Kidney (tissue), 22 donors: ENCODE data around the gene EHF. TPM values are rescaled to one million over a fixed set of nuclear protein-coding genes. Genes with fewer than 3 reads are reported as not detected.

Source experiments
- DNase-seq, 5 donors: peaks; one replicate each; pipeline ENCODE4 v3.0.0-alpha.2; 2013 to 2020
- FAIRE-seq: peaks from 2 replicates; lab custom pipeline; 2012; peaks lifted over from hg19 to GRCh38; lab: Jason Lieb, UNC
- H3K27ac ChIP-seq, 2 donors: one replicate each; pipeline ENCODE4 v1.7.0; 2013; ENCODE audit warnings: low read depth in 2 of 2, low read length in 2 of 2, inconsistent platforms in 1 of 2
- H3K27me3 ChIP-seq: one replicate; pipeline ENCODE4 v1.7.1; 2013; ENCODE audit warnings: low read length, inconsistent platforms; ENCODE audit not compliant: control insufficient read depth, insufficient read depth
- H3K36me3 ChIP-seq, 3 donors: one replicate each; pipeline versions ENCODE4 v1.7.0 to v1.7.1; 2013; ENCODE audit warnings: low read length in 3 of 3, control low read depth in 1 of 3, inconsistent platforms in 1 of 3; ENCODE audit not compliant: insufficient read depth in 3 of 3, control insufficient read depth in 2 of 3
- H3K4me1 ChIP-seq, 3 donors: one replicate each; pipeline versions ENCODE4 v1.7.0 to v1.7.1; 2013; ENCODE audit warnings: low read length in 3 of 3, inconsistent platforms in 1 of 3, low read depth in 1 of 3; ENCODE audit not compliant: control insufficient read depth in 2 of 3, insufficient read depth in 2 of 3
- H3K4me3 ChIP-seq, 3 donors: one replicate each; pipeline versions ENCODE4 v1.7.0 to v1.8.1; 2013; ENCODE audit warnings: low read length in 3 of 3, control low read depth in 1 of 3, inconsistent platforms in 1 of 3
- H3K9ac ChIP-seq, 3 donors: one replicate each; pipeline versions ENCODE4 v1.7.0 to v1.7.1; 2013; ENCODE audit warnings: low read length in 3 of 3, control low read depth in 1 of 3, inconsistent platforms in 1 of 3
- H3K9me3 ChIP-seq, 3 donors: one replicate each; pipeline versions ENCODE4 v1.7.0 to v1.7.1; 2013; ENCODE audit warnings: low read length in 3 of 3, control low read depth in 1 of 3, inconsistent platforms in 1 of 3; ENCODE audit not compliant: control insufficient read depth in 2 of 3, insufficient read depth in 1 of 3
- intact Hi-C: fragments of 100-400 bp; cut with DNase I; formaldehyde crosslinking; loops from one replicate; pipeline ENCODE4 v1.11.1; 2022
- long read RNA-seq, 10 donors: library from polyadenylated mRNA in 1 of 10; unstranded in 1 of 10; transcript quantifications; one replicate each; pipeline ENCODE4 v2.0.0 and lab custom pipeline, GENCODE V29; 2021 to 2026
- polyA plus RNA-seq: library from polyadenylated mRNA; stranded (reverse); fragments of 350-450 nt; fragmentation: Illumina TruSeq; extraction: RNeasy Lipid Tissue Mini Kit (QIAGEN cat#74804); gene quantifications from one replicate; pipeline ENCODE4 v1.2.3, GENCODE V29; 2014; ENCODE audit warnings: low read depth, low replicate concordance; ENCODE audit not compliant: insufficient read depth
- total RNA-seq: library from RNA; stranded (reverse); fragmentation: NEBNext Ultra II Directional; extraction: Animal tissue kit (Norgen Biotek cat#: 25700); gene quantifications from one replicate; pipeline ENCODE4 v1.2.1, GENCODE V29; 2021
- TF ChIP-seq, protein P1 (sequence below): IDR thresholded peaks from 3 replicates; pipeline ENCODE4 v1.5.1; 2012; ENCODE audit warnings: mild to moderate bottlenecking, moderate library complexity, borderline replicate concordance; ENCODE audit not compliant: insufficient read depth; ENCODE audit errors: extremely low read depth
- donor health status: control.
- donor health status: control.
- donor health status: control.
- donor health status: control.
- donor health status: control.
- donor health status: DM: yes; HTN: yes; CAD: no.
- donor health status: Normal renal cell carcinoma (clear cell type).

The EHF gene
- 65.5 TPM for total RNA-seq
- polyA plus RNA-seq, result 4.7 TPM
- long read RNA-seq, donor 1, result 0 reads
- long read RNA-seq, donor 2, partial matches to known transcripts, result 0 of 1 reads
- long read RNA-seq, donor 2, other reads (novel, unspliced or antisense), result 0 of 1 reads
- long read RNA-seq, donor 3, partial matches to known transcripts, result 0 of 1 reads
- long read RNA-seq, donor 3, other reads (novel, unspliced or antisense), result 0 of 1 reads
- long read RNA-seq, donor 4, partial matches to known transcripts, result 0 of 2 reads
- long read RNA-seq, donor 4, other reads (novel, unspliced or antisense), result 0 of 2 reads
- long read RNA-seq, donor 5, partial matches to known transcripts, result 0 of 1 reads
- long read RNA-seq, donor 5, other reads (novel, unspliced or antisense), result 0 of 1 reads
- long read RNA-seq, donor 6, partial matches to known transcripts, result 0 of 2 reads
- long read RNA-seq, donor 6, other reads (novel, unspliced or antisense), result 0 of 2 reads
- long read RNA-seq, donor 7, transcript EHF-201 (9 exons, 3,150 nt), result major isoform, 6 of 34 reads
- long read RNA-seq, donor 7, partial matches to known transcripts, result 16 of 34 reads
- long read RNA-seq, donor 7, other reads (novel, unspliced or antisense), result 12 of 34 reads
- long read RNA-seq, donor 8, result 0 reads
- long read RNA-seq, donor 9, partial matches to known transcripts, result 0 of 1 reads
- long read RNA-seq, donor 9, other reads (novel, unspliced or antisense), result 0 of 1 reads
- long read RNA-seq, donor 10, result 0 reads

DNA sequence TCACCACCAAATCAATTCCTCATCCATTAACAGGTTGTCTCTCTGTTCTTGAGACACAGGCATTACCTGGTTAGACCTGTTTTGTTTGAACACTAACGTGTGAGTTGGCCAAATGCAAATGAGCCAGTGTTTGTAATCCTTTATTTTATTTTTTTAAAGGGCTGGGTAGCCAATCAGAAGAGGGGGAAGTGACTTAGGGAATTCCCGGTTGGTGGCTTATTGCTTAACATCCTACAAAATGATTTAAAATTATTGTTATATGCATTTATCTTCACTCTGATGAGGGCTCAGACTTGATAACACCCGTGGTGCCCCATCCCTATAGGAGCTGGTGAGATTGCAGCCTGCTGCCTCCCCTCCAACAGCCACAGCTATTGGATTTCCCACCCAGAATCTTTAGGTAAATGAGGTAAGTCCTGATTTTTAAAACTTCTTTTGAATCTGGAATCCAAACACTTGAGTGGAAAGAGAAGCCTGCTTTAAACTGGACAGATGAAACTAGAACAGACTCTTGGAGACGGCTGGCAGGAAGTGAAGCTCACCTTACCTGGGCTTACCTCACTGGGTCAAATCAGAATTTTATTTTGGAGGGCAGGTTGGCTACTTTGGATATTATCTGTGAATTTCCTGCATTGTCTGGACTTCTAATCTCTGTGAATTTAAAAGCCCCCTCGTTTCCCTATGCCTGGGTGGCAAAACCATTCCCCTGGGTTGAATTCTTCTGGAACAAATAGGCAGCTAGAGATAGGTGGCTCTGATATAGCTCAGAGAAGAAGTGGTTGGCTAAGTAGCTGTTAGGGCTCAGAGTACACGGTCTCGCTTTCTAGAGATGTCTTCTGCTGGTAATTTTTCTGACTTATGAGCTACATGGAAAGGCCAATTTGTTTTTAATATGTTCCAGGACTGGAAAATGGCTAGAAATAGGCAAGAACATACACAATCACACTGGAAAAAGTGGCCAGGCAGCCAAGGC lies at the start of gene EHF:
TSS of gene EHF (plus strand) at position 274 of the 973 bp plus-strand sequence. CDS start 21,538 bp downstream, outside the sequence.
- TF ChIP-seq, protein P1, sequence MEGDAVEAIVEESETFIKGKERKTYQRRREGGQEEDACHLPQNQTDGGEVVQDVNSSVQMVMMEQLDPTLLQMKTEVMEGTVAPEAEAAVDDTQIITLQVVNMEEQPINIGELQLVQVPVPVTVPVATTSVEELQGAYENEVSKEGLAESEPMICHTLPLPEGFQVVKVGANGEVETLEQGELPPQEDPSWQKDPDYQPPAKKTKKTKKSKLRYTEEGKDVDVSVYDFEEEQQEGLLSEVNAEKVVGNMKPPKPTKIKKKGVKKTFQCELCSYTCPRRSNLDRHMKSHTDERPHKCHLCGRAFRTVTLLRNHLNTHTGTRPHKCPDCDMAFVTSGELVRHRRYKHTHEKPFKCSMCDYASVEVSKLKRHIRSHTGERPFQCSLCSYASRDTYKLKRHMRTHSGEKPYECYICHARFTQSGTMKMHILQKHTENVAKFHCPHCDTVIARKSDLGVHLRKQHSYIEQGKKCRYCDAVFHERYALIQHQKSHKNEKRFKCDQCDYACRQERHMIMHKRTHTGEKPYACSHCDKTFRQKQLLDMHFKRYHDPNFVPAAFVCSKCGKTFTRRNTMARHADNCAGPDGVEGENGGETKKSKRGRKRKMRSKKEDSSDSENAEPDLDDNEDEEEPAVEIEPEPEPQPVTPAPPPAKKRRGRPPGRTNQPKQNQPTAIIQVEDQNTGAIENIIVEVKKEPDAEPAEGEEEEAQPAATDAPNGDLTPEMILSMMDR, result no peak
- H3K4me1 ChIP-seq, result peaks cover 0 to 9% (median 6%) of the 10 kb centered on the region in 3 donors
- peak within 1 kb of the TSS in 2 of 3 donors; percentile 7 to 31 for H3K4me3 ChIP-seq
- H3K27ac ChIP-seq, result peak within 1 kb of the TSS; percentile 74 to 82
- H3K27me3 ChIP-seq, result no peaks in the 10 kb centered on the region
- H3K36me3 ChIP-seq, result no peaks in the 10 kb centered on the region
- peak in 1 of 5 donors; percentile 61 for DNase-seq
- intact Hi-C loops, result no loop called here
- no peak for FAIRE-seq
- H3K9me3 ChIP-seq, result no peaks in the 10 kb centered on the region
- peak within 1 kb of the TSS in 1 of 3 donors; percentile 31 for H3K9ac ChIP-seq

DNA sequence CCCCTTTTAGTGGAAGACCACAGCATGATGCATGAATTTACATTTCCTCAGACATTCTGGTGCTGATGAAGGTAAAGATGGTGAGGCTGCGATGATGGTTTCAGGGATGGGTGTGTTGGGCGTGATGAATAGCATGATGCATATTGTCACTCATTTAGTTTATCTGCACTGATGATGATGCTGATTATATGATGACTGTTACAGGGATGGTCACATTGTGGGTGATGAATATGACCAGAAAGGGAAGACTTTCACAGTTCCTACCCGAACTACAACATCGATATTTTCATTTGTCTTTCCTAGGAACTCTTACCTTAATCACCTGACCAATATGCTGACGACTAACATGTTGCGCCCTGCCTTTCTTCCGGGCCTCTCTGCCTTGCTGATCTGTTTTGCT lies 47.4 kb upstream of the EHF start:
- DNase-seq (no peak), FAIRE-seq (no peak)
- Histone ChIP-seq H3K9ac (no peak overlapping the region), H3K4me3 (no peak overlapping the region), H3K36me3 (no peaks in the 10 kb centered on the region), H3K9me3 (no peaks in the 10 kb centered on the region), H3K27me3 (no peaks in the 10 kb centered on the region), H3K4me1 (no peaks in the 10 kb centered on the region), H3K27ac (no peak overlapping the region)
- TF ChIP-seq, protein P1, result no peak
- intact Hi-C loops, result no loop called here

DNA sequence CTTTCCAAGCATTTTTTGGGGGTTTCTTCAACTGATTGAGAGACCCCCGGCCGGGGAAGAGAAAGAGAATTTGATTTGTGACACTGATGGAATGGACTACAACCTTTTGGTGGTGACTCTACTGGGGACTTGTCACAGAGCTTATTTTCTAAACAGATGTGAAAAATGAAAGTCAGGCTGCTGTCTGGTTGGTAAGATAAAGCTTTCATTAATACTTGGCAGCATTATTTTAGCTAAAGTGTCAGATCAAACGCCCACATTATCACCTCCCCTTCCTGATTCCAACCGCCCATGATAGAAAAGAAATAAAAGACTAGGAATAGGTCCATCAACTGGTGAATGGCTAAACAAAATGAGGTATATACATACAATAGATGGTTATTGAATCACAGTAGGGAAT lies 45.6 kb upstream of the EHF start:
- FAIRE-seq, result no peak
- intact Hi-C loops, result no loop called here

More for the DNA sequence above, 45.6 kb upstream of the EHF start:
- Histone ChIP-seq H3K36me3 (no peaks in the 10 kb centered on the region), H3K27me3 (no peaks in the 10 kb centered on the region), H3K9me3 (no peaks in the 10 kb centered on the region), H3K9ac (no peak overlapping the region), H3K4me3 (no peak overlapping the region), H3K4me1 (no peaks in the 10 kb centered on the region), H3K27ac (no peak overlapping the region)
- TF ChIP-seq, protein P1, result no peak
- no peak for DNase-seq
